Nephron (organoid): ENCODE results near the gene NEFH.
"Not testable (repeated sequence)": the region's sequence is repeated elsewhere in the genome, so short reads cannot be mapped to it uniquely, and the experiment has no call there.

ENCODE experiments used
- H3K27ac Mint-ChIP-seq, 3 experiments: 2 replicates each; pipeline ENCODE4 v1.8.0; 2020; ENCODE audit warnings: mixed read lengths in 3 of 3, mild to moderate bottlenecking in 2 of 3, moderate library complexity in 1 of 3
- H3K27me3 Mint-ChIP-seq: 2 replicates; pipeline ENCODE4 v1.8.0; 2021; ENCODE audit warnings: low read depth, mild to moderate bottlenecking, moderate library complexity, mixed read lengths
- H3K36me3 Mint-ChIP-seq: 2 replicates; pipeline ENCODE4 v1.8.0; 2020; ENCODE audit warnings: low read depth, mixed read lengths
- H3K4me1 Mint-ChIP-seq: 2 replicates; pipeline ENCODE4 v1.8.0; 2020; ENCODE audit warnings: mixed read lengths
- H3K4me3 Mint-ChIP-seq, 3 experiments: 2 replicates each; pipeline ENCODE4 v1.8.0; 2020; ENCODE audit warnings: mild to moderate bottlenecking in 3 of 3, mixed read lengths in 3 of 3, moderate library complexity in 2 of 3
- H3K9me3 Mint-ChIP-seq: 2 replicates; pipeline ENCODE4 v1.8.0; 2020; ENCODE audit warnings: mixed read lengths
- TF ChIP-seq, protein P1 (sequence below), 3 experiments: fragments of 200-600 bp; sonication (generic); IDR thresholded peaks; one replicate each; pipeline ENCODE4 v1.5.0; 2021; ENCODE audit warnings: antibody characterized with exemption in 3 of 3; ENCODE audit not compliant: unreplicated experiment in 3 of 3

The NEFH gene

DNA sequence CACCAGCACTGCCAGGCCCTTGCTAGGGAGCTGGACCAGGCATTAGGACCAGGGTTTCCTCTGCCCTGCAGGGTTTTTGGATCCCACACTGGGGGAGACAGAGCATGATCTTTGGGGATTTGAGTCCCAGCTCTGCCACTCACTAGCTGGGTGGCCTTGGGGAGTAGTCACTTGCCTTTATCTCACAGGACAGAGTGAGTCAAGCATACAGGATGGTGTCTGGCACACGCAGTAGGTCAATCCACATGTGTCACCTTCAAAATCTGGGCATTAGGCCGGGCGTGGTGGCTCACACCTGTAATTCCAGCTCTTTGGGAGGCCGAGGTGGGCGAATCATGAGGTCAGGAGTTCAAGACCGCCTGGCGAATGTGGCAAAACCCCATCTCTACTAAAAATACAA, 2.7 kb downstream of the NEFH start:
- Mint-ChIP-seq H3K27ac (no peak overlapping the region), H3K4me1 (peaks cover 26% of the 10 kb centered on the region)
- TF ChIP-seq, protein P1, sequence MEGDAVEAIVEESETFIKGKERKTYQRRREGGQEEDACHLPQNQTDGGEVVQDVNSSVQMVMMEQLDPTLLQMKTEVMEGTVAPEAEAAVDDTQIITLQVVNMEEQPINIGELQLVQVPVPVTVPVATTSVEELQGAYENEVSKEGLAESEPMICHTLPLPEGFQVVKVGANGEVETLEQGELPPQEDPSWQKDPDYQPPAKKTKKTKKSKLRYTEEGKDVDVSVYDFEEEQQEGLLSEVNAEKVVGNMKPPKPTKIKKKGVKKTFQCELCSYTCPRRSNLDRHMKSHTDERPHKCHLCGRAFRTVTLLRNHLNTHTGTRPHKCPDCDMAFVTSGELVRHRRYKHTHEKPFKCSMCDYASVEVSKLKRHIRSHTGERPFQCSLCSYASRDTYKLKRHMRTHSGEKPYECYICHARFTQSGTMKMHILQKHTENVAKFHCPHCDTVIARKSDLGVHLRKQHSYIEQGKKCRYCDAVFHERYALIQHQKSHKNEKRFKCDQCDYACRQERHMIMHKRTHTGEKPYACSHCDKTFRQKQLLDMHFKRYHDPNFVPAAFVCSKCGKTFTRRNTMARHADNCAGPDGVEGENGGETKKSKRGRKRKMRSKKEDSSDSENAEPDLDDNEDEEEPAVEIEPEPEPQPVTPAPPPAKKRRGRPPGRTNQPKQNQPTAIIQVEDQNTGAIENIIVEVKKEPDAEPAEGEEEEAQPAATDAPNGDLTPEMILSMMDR (IDR thresholded peaks at IDR 0.05; ENCODE audit: unreplicated experiment in 3 of 3), result no peak

DNA sequence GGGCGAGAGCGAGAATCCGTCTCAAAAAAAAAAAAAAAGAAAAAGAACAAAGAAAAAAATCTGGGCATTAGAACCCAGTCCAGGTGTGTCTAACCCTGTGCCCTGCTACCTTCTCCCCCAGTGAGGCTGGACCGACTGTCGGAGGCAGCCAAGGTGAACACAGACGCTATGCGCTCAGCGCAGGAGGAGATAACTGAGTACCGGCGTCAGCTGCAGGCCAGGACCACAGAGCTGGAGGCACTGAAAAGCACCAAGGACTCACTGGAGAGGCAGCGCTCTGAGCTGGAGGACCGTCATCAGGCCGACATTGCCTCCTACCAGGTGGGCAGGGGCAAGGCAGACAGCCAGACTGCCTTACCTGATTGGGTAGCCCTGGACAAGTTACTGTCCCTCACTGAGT, 3.2 kb downstream of the NEFH start:
- H3K4me1 Mint-ChIP-seq, result peaks cover 25% of the 10 kb centered on the region

More for the DNA sequence above, 2.7 kb downstream of the NEFH start:
- Mint-ChIP-seq H3K27me3 (peaks cover 42% of the 10 kb centered on the region), H3K36me3 (peaks cover 7% of the 10 kb centered on the region), H3K4me3 (no peak overlapping the region), H3K9me3 (no peaks in the 10 kb centered on the region)

DNA sequence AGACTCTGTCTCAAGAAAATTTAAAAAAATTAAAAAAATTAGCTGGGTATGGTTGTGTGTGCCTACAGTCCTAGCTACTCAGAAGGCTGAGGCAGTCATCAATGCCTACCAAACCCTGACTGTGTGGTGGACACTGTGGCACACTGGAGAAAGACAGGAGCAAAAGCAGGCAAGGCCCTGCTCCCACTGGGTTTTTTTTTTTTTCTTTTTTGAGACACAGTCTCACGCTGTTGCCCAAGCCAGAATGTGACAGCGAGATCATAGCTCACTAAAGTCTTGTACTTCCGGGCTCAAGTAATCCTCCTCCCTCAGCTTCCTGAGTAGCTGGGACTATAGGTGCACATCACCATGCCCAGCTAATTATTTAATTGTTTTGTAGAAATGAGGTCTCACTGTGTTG, 4.6 kb downstream of the NEFH start:
- H3K4me3 Mint-ChIP-seq, result no peak overlapping the region
- H3K36me3 Mint-ChIP-seq, result peaks cover 18% of the 10 kb centered on the region
- H3K9me3 Mint-ChIP-seq, result no peaks in the 10 kb centered on the region
- TF ChIP-seq, protein P1 (IDR thresholded peaks at IDR 0.05; ENCODE audit: unreplicated experiment in 3 of 3), result no peak
- H3K27me3 Mint-ChIP-seq, result peaks cover 23% of the 10 kb centered on the region
- H3K4me1 Mint-ChIP-seq, result peaks cover 14% of the 10 kb centered on the region
- H3K27ac Mint-ChIP-seq, result no peak overlapping the region

More for the DNA sequence above, 3.2 kb downstream of the NEFH start:
- Mint-ChIP-seq H3K27ac (no peak overlapping the region), H3K27me3 (peaks cover 37% of the 10 kb centered on the region), H3K36me3 (peaks cover 8% of the 10 kb centered on the region), H3K4me3 (no peak overlapping the region), H3K9me3 (no peaks in the 10 kb centered on the region)
- TF ChIP-seq, protein P1 (IDR thresholded peaks at IDR 0.05; ENCODE audit: unreplicated experiment in 3 of 3), result no peak

DNA sequence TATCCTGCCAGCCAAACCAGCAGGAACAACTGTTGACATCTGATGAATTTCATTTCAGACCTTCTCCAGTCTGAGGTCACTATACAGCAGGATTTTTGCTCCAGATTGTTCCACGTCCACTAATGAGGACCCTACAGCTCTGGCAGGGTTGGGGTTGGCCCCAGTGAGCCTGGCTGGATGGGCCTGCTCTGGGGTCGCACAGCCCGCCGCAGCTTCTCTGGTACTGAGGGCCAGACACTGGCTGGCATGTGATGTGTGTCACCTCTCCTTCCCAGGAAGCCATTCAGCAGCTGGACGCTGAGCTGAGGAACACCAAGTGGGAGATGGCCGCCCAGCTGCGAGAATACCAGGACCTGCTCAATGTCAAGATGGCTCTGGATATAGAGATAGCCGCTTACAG, 5.4 kb downstream of the NEFH start:
- Mint-ChIP-seq H3K4me3 (no peak overlapping the region), H3K27ac (no peak overlapping the region), H3K9me3 (no peaks in the 10 kb centered on the region), H3K36me3 (peaks cover 25% of the 10 kb centered on the region), H3K27me3 (peaks cover 20% of the 10 kb centered on the region), H3K4me1 (peaks cover 11% of the 10 kb centered on the region)
- TF ChIP-seq, protein P1 (IDR thresholded peaks at IDR 0.05; ENCODE audit: unreplicated experiment in 3 of 3), result no peak

DNA sequence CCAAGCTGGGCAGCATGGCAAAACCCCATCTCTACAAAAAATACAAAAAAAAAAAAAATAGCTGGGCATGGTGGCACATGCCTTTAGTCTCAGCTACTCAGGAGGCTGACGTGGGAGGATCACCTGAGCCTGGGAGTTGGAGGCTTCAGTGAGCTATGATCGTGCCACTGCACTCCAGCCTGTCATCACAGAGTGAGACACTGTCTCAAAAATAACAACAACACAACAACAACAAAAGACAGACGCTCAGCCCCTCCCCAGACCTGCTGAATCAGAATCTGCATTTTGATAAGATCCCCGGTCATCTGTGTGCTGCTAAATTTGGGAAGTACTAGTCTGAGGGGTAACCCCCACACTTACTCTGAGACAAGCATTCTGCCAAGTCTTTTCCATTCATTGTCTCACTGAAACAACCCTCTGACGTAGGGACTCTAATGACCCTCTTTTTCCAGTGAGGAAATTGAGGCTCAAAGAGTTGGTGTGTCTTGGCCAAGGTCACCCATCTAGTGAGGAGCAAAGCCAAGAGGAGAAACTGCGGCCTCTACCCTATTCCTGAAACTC, 7.5 kb downstream of the NEFH start:
- H3K36me3 Mint-ChIP-seq, result peaks cover 30% of the 10 kb centered on the region
- H3K27me3 Mint-ChIP-seq, result peaks cover 3% of the 10 kb centered on the region
- no peaks in the 10 kb centered on the region for H3K4me1 Mint-ChIP-seq
- no peak overlapping the region for H3K27ac Mint-ChIP-seq
- no peak overlapping the region for H3K4me3 Mint-ChIP-seq
- H3K9me3 Mint-ChIP-seq, result no peaks in the 10 kb centered on the region
- TF ChIP-seq, protein P1 (IDR thresholded peaks at IDR 0.05; ENCODE audit: unreplicated experiment in 3 of 3), result no peak

DNA sequence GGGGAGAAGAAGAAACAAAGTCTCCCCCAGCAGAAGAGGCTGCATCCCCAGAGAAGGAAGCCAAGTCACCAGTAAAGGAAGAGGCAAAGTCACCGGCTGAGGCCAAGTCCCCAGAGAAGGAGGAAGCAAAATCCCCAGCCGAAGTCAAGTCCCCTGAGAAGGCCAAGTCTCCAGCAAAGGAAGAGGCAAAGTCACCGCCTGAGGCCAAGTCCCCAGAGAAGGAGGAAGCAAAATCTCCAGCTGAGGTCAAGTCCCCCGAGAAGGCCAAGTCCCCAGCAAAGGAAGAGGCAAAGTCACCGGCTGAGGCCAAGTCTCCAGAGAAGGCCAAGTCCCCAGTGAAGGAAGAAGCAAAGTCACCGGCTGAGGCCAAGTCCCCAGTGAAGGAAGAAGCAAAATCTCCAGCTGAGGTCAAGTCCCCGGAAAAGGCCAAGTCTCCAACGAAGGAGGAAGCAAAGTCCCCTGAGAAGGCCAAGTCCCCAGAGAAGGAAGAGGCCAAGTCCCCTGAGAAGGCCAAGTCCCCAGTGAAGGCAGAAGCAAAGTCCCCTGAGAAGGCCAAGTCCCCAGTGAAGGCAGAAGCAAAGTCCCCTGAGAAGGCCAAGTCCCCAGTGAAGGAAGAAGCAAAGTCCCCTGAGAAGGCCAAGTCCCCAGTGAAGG, 9.2 kb downstream of the NEFH start:
- peaks cover 30% of the 10 kb centered on the region for H3K36me3 Mint-ChIP-seq
- H3K4me3 Mint-ChIP-seq, H3K4me1 Mint-ChIP-seq, H3K27ac Mint-ChIP-seq, H3K27me3 Mint-ChIP-seq, H3K9me3 Mint-ChIP-seq: not testable (repeated sequence)
